HCT116 (cell line): ENCODE data around the gene USF2. TPM values are rescaled to one million over a fixed set of nuclear protein-coding genes. Genes with fewer than 3 reads are reported as not detected.

ENCODE experiments used
- ATAC-seq: fragments of 200-7000 bp; cut with Tn5 transposase; 2 replicates; pipeline ENCODE4 v1.9.1; 2020; ENCODE audit warnings: mild to moderate bottlenecking, moderate library complexity
- BruUV-seq: library from RNA; stranded (reverse); fragments of 400-500 nt; replicated peaks from 2 replicates; lab custom pipeline; 2021; lab: Mats Ljungman, UMichigan
- CTCF ChIA-PET: fragments of 300-600 bp; sonication (Branson Sonifier 250); formaldehyde crosslinking; loops from one replicate; lab custom pipeline; 2021; ENCODE audit warnings: antibody characterized with exemption; lab: Charles Lee
- POLR2A ChIA-PET: fragments of 300-600, 350-600 bp; sonication (Branson Sonifier 250); formaldehyde crosslinking; loops from one replicate; lab custom pipeline; 2021; ENCODE audit warnings: antibody characterized with exemption; lab: Charles Lee
- RAD21 ChIA-PET, 2 experiments: fragments of 300-600 bp; sonication (Branson Sonifier 250); formaldehyde crosslinking; loops; one replicate each; lab custom pipeline; 2023; ENCODE audit warnings: low total read pairs in 2 of 2; ENCODE audit not compliant: uncharacterized antibody in 2 of 2, unreplicated experiment in 2 of 2, low non-redundant PET in 1 of 2; lab: Charles Lee
- DNase-seq: peaks from one replicate; pipeline ENCODE4 v3.0.0-alpha.2; 2010; ENCODE audit warnings: low read depth, low spot score
- H2AFZ ChIP-seq: fragments of 200-600 bp; shearing (Covaris generic), sonication (generic); 2 replicates; pipeline ENCODE4 v1.6.1; 2017; ENCODE audit warnings: low read depth, mixed run types, mixed read lengths, antibody characterized with exemption, low read length; ENCODE audit not compliant: poor library complexity, severe bottlenecking
- H3K27ac ChIP-seq: 2 replicates; pipeline ENCODE4 v1.5.1; 2012; ENCODE audit warnings: low read depth, low read length
- H3K27me3 ChIP-seq: fragments of 200-600 bp; sonication (generic); 2 replicates; pipeline ENCODE4 v1.6.1; 2016; ENCODE audit warnings: mixed run types, low read length, mixed read lengths; ENCODE audit not compliant: insufficient read depth
- H3K36me3 ChIP-seq, 2 experiments: fragments of 200-500 bp in 1 of 2; fragments of 200-600 bp in 1 of 2; sonication (Bioruptor generic) in 1 of 2; sonication (generic) in 1 of 2; 2 replicates each; pipeline versions ENCODE4 v1.5.1 to v1.6.1; 2014 to 2016; ENCODE audit warnings: low read length in 2 of 2, inconsistent platforms in 1 of 2, mixed read lengths in 1 of 2, mixed run types in 1 of 2; ENCODE audit not compliant: insufficient read depth in 2 of 2, control insufficient read depth in 1 of 2
- H3K4me1 ChIP-seq, 2 experiments: fragments of 200-600 bp in 1 of 2; sonication (generic) in 1 of 2; 2 replicates each; pipeline versions ENCODE4 v1.5.1 to v1.6.1; 2012 to 2017; ENCODE audit warnings: low read length in 2 of 2, inconsistent platforms in 1 of 2, mild to moderate bottlenecking in 1 of 2, mixed read lengths in 1 of 2, mixed run types in 1 of 2, moderate library complexity in 1 of 2; ENCODE audit not compliant: insufficient read depth in 2 of 2, control insufficient read depth in 1 of 2
- H3K4me2 ChIP-seq: fragments of 200-600 bp; sonication (generic); 2 replicates; pipeline ENCODE4 v1.6.1; 2017; ENCODE audit warnings: mixed run types, low read length, mixed read lengths
- H3K4me3 ChIP-seq, 2 experiments: fragments of 200-600 bp in 1 of 2; sonication (generic) in 1 of 2; replicated peaks in 1 of 2; 2 replicates each; pipeline ENCODE4 v1.5.1; 2011 to 2016; ENCODE audit warnings: low read length in 2 of 2, control low read depth in 1 of 2, low read depth in 1 of 2, mild to moderate bottlenecking in 1 of 2, mixed read lengths in 1 of 2, mixed run types in 1 of 2
- H3K79me2 ChIP-seq: fragments of 200-600 bp; sonication (generic); 2 replicates; pipeline ENCODE4 v1.6.1; 2017; ENCODE audit warnings: mild to moderate bottlenecking, mixed run types, low read length, moderate library complexity, mixed read lengths; ENCODE audit not compliant: insufficient read depth
- H3K9ac ChIP-seq: fragments of 200-600 bp; sonication (generic); 2 replicates; pipeline ENCODE4 v1.6.1; 2016; ENCODE audit warnings: low read length, mixed read lengths
- H3K9me2 ChIP-seq: fragments of 200-600 bp; sonication (generic), shearing (Covaris generic); 2 replicates; pipeline ENCODE4 v1.6.1; 2017; ENCODE audit warnings: mixed run types, mild to moderate bottlenecking, moderate library complexity; ENCODE audit not compliant: insufficient read depth
- H3K9me3 ChIP-seq, 2 experiments: fragments of 200-500 bp in 1 of 2; fragments of 200-600 bp in 1 of 2; sonication (Bioruptor generic) in 1 of 2; sonication (generic) in 1 of 2; 2 replicates each; pipeline ENCODE4 v1.6.1; 2014 to 2017; ENCODE audit warnings: low read length in 2 of 2, mixed read lengths in 2 of 2, inconsistent platforms in 1 of 2, low read depth in 1 of 2, mild to moderate bottlenecking in 1 of 2, mixed run types in 1 of 2, moderate library complexity in 1 of 2; ENCODE audit not compliant: control insufficient read depth in 1 of 2, insufficient read depth in 1 of 2
- H4K20me1 ChIP-seq: fragments of 200-600 bp; sonication (generic), shearing (Covaris generic); 2 replicates; pipeline ENCODE4 v1.6.1; 2017; ENCODE audit warnings: mixed run types, mild to moderate bottlenecking, moderate library complexity; ENCODE audit not compliant: insufficient read depth
- CEBPB ChIP-seq: IDR thresholded peaks from 2 replicates; pipeline ENCODE4 v1.6.1; 2012; ENCODE audit warnings: low read depth
- EGR1 ChIP-seq: IDR thresholded peaks from 2 replicates; pipeline ENCODE4 v1.6.1; 2012; ENCODE audit warnings: low read depth
- ELF1 ChIP-seq: IDR thresholded peaks from 2 replicates; pipeline ENCODE4 v1.6.1; 2012; ENCODE audit warnings: low read depth, borderline replicate concordance
- EZH2 ChIP-seq: fragments of 200-600 bp; sonication (generic); IDR thresholded peaks from 2 replicates; pipeline ENCODE4 v1.6.1; 2017; ENCODE audit warnings: antibody characterized with exemption, mixed run types
- FOSL1 ChIP-seq: IDR thresholded peaks from 2 replicates; pipeline ENCODE4 v1.6.1; 2012; ENCODE audit warnings: low read depth
- JUND ChIP-seq: IDR thresholded peaks from 2 replicates; pipeline ENCODE4 v1.6.1; 2012
- MAX ChIP-seq: IDR thresholded peaks from 2 replicates; pipeline ENCODE4 v1.6.1; 2012
- POLR2AphosphoS5 ChIP-seq: IDR thresholded peaks from 2 replicates; pipeline ENCODE4 v1.6.1; 2011; ENCODE audit warnings: mild to moderate bottlenecking, low read depth, low read length, moderate library complexity
- RAD21 ChIP-seq: IDR thresholded peaks from 2 replicates; pipeline ENCODE4 v1.6.1; 2012; ENCODE audit warnings: low read depth, mild to moderate bottlenecking
- SIN3A ChIP-seq: IDR thresholded peaks from 2 replicates; pipeline ENCODE4 v1.6.1; 2012; ENCODE audit warnings: low read depth
- SRF ChIP-seq: IDR thresholded peaks from 2 replicates; pipeline ENCODE4 v1.6.1; 2012; ENCODE audit warnings: low read depth
- TCF7L2 ChIP-seq: IDR thresholded peaks from 2 replicates; pipeline ENCODE4 v1.7.0; 2011; ENCODE audit warnings: borderline replicate concordance, inconsistent platforms; ENCODE audit not compliant: insufficient read depth, insufficient read length; ENCODE audit errors: extremely low read depth
- ZBTB33 ChIP-seq: IDR thresholded peaks from 2 replicates; pipeline ENCODE4 v1.6.1; 2011; ENCODE audit warnings: mild to moderate bottlenecking, low read length, moderate library complexity; ENCODE audit not compliant: insufficient replicate concordance; ENCODE audit errors: extremely low read depth
- ZFX ChIP-seq: fragments of 450-650 bp; IDR thresholded peaks from 2 replicates; pipeline ENCODE4 v1.6.1; 2017
- ZNF274 ChIP-seq: fragments of 200-500 bp; sonication (Bioruptor generic); IDR thresholded peaks from 2 replicates; pipeline ENCODE4 v1.6.1; 2014; ENCODE audit warnings: mild to moderate bottlenecking, low read depth, low read length, inconsistent platforms
- intact Hi-C: fragments of 100-400 bp; cut with micrococcal nuclease; formaldehyde crosslinking; loops from 2 replicates; pipeline ENCODE4 v1.10.0; 2022
- total RNA-seq: library from RNA; stranded (reverse); gene quantifications from one replicate; pipeline ENCODE4 v1.2.1, GENCODE V29; 2021; ENCODE audit not compliant: unreplicated experiment
- TF ChIP-seq, protein P1 (sequence below), 3 experiments: fragments of 200-600 bp in 1 of 3; sonication (generic) in 1 of 3; IDR thresholded peaks in 2 of 3; conservative IDR thresholded peaks in 1 of 3; 2 replicates each; pipeline ENCODE4 v1.5.1; 2012 to 2017; ENCODE audit warnings: low read depth in 2 of 3, low read length in 2 of 3, antibody characterized with exemption in 1 of 3, borderline replicate concordance in 1 of 3, control low read depth in 1 of 3, mild to moderate bottlenecking in 1 of 3, mixed read lengths in 1 of 3, mixed run types in 1 of 3, moderate library complexity in 1 of 3; ENCODE audit not compliant: insufficient read depth in 1 of 3
- TF ChIP-seq, protein P2 (sequence below): IDR thresholded peaks from 2 replicates; pipeline ENCODE4 v1.6.1; 2012
- TF ChIP-seq, protein P3 (sequence below): IDR thresholded peaks from 2 replicates; pipeline ENCODE4 v1.6.1; 2012; ENCODE audit warnings: low read depth

The USF2 gene
- total RNA-seq, 1 experiment from 2014 or later, result 98.4 TPM

- ChIA-PET CTCF (no interaction called here), RAD21 (no interaction called here), POLR2A (no interaction called here)
- ATAC-seq (no peak), DNase-seq (no peak)
- no peak overlapping the region for H3K9ac ChIP-seq
- no peak overlapping the region for H2AFZ ChIP-seq
- H3K4me2 ChIP-seq, result no peak overlapping the region
- no peaks in the 10 kb centered on the region for H3K9me2 ChIP-seq
- no peak overlapping the region for H3K27ac ChIP-seq
- peaks cover 18% of the 10 kb centered on the region; the same call in 1 of the 2 replicates for H3K79me2 ChIP-seq
- peaks cover 14 to 19% of the 10 kb centered on the region in 2 experiments; a peak in 3 of 4 replicates for H3K36me3 ChIP-seq
- no peaks in the 10 kb centered on the region for H3K9me3 ChIP-seq
- H3K4me1 ChIP-seq, result peaks cover 7 to 15% of the 10 kb centered on the region in 2 experiments; a peak in 3 of 4 replicates
- H3K4me3 ChIP-seq, result no peak overlapping the region
- BruUV-seq, result no TSS peak
- H4K20me1 ChIP-seq, result no peaks in the 10 kb centered on the region
- TF ChIP-seq MAX, result no peak
- TF ChIP-seq, protein P1, sequence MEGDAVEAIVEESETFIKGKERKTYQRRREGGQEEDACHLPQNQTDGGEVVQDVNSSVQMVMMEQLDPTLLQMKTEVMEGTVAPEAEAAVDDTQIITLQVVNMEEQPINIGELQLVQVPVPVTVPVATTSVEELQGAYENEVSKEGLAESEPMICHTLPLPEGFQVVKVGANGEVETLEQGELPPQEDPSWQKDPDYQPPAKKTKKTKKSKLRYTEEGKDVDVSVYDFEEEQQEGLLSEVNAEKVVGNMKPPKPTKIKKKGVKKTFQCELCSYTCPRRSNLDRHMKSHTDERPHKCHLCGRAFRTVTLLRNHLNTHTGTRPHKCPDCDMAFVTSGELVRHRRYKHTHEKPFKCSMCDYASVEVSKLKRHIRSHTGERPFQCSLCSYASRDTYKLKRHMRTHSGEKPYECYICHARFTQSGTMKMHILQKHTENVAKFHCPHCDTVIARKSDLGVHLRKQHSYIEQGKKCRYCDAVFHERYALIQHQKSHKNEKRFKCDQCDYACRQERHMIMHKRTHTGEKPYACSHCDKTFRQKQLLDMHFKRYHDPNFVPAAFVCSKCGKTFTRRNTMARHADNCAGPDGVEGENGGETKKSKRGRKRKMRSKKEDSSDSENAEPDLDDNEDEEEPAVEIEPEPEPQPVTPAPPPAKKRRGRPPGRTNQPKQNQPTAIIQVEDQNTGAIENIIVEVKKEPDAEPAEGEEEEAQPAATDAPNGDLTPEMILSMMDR (IDR thresholded peaks at IDR 0.05 in 2 of 3, conservative IDR thresholded peaks at IDR 0.05 in 1 of 3; ENCODE audit: borderline replicate concordance in 1 of 3, insufficient read depth in 1 of 3, low read depth in 2 of 3, low read length in 2 of 3), result no peak
- no peak for TF ChIP-seq SRF
- no peak for TF ChIP-seq EGR1
- TF ChIP-seq ELF1, result no peak
- TF ChIP-seq, protein P2, sequence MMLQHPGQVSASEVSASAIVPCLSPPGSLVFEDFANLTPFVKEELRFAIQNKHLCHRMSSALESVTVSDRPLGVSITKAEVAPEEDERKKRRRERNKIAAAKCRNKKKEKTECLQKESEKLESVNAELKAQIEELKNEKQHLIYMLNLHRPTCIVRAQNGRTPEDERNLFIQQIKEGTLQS, result no peak
- no peak for TF ChIP-seq SIN3A
- TF ChIP-seq, protein P3, sequence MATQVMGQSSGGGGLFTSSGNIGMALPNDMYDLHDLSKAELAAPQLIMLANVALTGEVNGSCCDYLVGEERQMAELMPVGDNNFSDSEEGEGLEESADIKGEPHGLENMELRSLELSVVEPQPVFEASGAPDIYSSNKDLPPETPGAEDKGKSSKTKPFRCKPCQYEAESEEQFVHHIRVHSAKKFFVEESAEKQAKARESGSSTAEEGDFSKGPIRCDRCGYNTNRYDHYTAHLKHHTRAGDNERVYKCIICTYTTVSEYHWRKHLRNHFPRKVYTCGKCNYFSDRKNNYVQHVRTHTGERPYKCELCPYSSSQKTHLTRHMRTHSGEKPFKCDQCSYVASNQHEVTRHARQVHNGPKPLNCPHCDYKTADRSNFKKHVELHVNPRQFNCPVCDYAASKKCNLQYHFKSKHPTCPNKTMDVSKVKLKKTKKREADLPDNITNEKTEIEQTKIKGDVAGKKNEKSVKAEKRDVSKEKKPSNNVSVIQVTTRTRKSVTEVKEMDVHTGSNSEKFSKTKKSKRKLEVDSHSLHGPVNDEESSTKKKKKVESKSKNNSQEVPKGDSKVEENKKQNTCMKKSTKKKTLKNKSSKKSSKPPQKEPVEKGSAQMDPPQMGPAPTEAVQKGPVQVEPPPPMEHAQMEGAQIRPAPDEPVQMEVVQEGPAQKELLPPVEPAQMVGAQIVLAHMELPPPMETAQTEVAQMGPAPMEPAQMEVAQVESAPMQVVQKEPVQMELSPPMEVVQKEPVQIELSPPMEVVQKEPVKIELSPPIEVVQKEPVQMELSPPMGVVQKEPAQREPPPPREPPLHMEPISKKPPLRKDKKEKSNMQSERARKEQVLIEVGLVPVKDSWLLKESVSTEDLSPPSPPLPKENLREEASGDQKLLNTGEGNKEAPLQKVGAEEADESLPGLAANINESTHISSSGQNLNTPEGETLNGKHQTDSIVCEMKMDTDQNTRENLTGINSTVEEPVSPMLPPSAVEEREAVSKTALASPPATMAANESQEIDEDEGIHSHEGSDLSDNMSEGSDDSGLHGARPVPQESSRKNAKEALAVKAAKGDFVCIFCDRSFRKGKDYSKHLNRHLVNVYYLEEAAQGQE, result no peak
- TF ChIP-seq CEBPB, result no peak
- TF ChIP-seq EZH2, result no peak
- no peak for TF ChIP-seq ZFX
- no peak for TF ChIP-seq TCF7L2
- no peak for TF ChIP-seq POLR2AphosphoS5
- TF ChIP-seq FOSL1, result no peak
- no peak for TF ChIP-seq JUND
- TF ChIP-seq ZNF274, result no peak
- no peak for TF ChIP-seq ZBTB33
- no peak for TF ChIP-seq RAD21
- intact Hi-C loops, result no loop called here
- no peaks in the 10 kb centered on the region for H3K27me3 ChIP-seq
Measured at GRCh38 chr19:35271546-35271945, 2.8 kb downstream of the USF2 start.
